ENCODE results near the gene TBC1D1. TPM values are rescaled to one million over a fixed set of nuclear protein-coding genes. Genes with fewer than 3 reads are reported as not detected.

The TBC1D1 gene
- total and polyA plus RNA-seq, 8 donors = 53.3 to 78.9 (median 71.1) TPM

DNA sequence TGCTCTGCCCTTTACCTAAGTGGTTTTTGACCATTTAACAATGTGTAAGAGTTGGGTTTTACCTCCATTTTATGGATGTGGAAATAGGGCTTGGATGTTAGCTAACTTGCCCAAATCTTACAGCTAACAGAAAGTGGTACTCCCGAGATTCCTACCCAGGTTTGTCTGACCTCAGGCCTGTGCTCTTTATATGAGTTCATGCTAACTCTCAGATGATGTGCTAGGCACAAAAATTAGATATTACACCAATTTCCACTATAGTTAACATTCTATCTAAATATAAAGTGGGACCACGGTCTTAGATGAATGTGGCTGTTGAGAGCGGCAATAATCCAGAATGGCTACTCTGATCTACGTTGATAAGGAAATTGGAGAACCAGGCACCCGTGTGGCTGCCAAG, 69.2 kb downstream of the TBC1D1 start, which contains the start of gene PTTG2:
Gene PTTG2 (plus strand): TSS at position 301 of the 400 bp plus-strand sequence. CDS start 37 bp downstream, at position 338.
- Histone ChIP-seq H3K4me1 (peaks cover 0 to 3% of the 10 kb centered on the region in 2 donors), H3K36me3 (no peaks in the 10 kb centered on the region), H3K4me3 (no peak within 1 kb of the TSS), H3K9me3 (no peaks in the 10 kb centered on the region), H3K27ac (no peak within 1 kb of the TSS), H3K27me3 (no peaks in the 10 kb centered on the region)
- TF ChIP-seq, protein P1, sequence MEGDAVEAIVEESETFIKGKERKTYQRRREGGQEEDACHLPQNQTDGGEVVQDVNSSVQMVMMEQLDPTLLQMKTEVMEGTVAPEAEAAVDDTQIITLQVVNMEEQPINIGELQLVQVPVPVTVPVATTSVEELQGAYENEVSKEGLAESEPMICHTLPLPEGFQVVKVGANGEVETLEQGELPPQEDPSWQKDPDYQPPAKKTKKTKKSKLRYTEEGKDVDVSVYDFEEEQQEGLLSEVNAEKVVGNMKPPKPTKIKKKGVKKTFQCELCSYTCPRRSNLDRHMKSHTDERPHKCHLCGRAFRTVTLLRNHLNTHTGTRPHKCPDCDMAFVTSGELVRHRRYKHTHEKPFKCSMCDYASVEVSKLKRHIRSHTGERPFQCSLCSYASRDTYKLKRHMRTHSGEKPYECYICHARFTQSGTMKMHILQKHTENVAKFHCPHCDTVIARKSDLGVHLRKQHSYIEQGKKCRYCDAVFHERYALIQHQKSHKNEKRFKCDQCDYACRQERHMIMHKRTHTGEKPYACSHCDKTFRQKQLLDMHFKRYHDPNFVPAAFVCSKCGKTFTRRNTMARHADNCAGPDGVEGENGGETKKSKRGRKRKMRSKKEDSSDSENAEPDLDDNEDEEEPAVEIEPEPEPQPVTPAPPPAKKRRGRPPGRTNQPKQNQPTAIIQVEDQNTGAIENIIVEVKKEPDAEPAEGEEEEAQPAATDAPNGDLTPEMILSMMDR (IDR thresholded peaks at IDR 0.05) = no peak
- DNase-seq (no peak), ATAC-seq (no peak)
- intact Hi-C loops (cut with DNase I) = no loop called here

DNA sequence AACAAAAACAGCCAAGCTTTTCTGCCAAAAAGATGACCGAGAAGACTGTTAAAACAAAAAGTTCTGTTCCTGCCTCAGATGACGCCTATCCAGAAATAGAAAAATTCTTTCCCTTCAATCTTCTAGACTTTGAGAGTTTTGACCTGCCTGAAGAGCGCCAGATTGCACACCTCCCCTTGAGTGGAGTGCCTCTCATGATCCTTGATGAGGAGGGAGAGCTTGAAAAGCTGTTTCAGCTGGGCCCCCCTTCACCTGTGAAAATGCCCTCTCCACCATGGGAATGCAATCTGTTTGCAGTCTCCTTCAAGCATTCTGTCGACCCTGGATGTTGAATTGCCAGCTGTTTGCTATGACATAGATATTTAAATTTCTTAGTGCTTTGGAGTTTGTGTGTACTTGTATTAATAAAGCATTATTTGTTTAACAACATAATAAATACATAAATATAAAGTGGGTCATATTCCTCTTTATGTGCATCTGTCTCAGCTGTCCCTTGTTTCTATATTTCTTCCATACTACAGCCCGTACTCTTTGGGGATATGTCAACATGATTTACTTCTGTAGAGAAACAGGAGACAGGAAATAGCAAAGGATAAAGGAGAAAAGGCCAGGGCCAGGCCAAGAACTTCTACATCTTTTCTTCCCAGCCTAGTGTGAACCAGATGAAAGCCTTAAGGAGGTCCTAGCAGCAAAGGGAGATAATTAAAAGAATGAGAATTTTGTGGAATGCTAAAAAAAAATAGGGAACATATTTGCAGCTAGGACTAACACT, 70.0 kb downstream of the TBC1D1 start:
- no peaks in the 10 kb centered on the region for H3K36me3 ChIP-seq
- intact Hi-C loops (cut with DNase I) = no loop called here
- TF ChIP-seq, protein P1 (IDR thresholded peaks at IDR 0.05) = no peak
- peak in 2 of 4 donors; percentile 62 to 67 for DNase-seq
- peak; percentile 90 for ATAC-seq
- no peaks in the 10 kb centered on the region for H3K9me3 ChIP-seq
- no peaks in the 10 kb centered on the region for H3K27me3 ChIP-seq
- H3K4me1 ChIP-seq = peaks cover 0 to 3% of the 10 kb centered on the region in 2 donors
- no peak overlapping the region for H3K4me3 ChIP-seq
- no peak overlapping the region for H3K27ac ChIP-seq

GRCh38 chr4:37964734-37965457, 74.0 kb downstream of the TBC1D1 start:
- no peak for ATAC-seq
- no peak for DNase-seq
- Histone ChIP-seq H3K9me3 (no peaks in the 10 kb centered on the region), H3K4me3 (no peak overlapping the region), H3K27ac (no peak overlapping the region), H3K4me1 (peaks cover 3 to 4% of the 10 kb centered on the region in 2 donors), H3K27me3 (no peaks in the 10 kb centered on the region), H3K36me3 (no peaks in the 10 kb centered on the region)
- TF ChIP-seq, protein P1 (IDR thresholded peaks at IDR 0.05) = no peak
- intact Hi-C loops (cut with DNase I) = no loop called here

DNA sequence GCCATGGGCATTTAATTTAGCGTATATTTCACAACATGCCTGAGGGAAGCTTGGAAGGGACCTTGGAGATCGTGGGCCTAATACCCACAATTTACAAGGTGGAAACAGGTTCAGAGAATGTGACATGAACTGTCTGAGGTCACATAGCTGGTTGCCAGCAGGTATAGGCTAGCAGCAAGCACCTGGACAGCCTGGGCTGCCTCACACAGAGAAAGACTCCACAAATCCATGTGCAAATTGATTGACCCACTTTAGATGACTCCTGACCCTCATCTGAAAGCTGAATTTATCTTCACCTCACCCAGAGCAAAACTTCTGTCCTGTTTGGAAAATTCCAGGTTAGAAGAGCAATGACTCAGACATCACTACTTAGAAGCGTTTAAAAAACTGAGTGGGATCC, 75.2 kb downstream of the TBC1D1 start:
- intact Hi-C loops (cut with DNase I) = no loop called here
- Histone ChIP-seq H3K9me3 (no peaks in the 10 kb centered on the region), H3K4me1 (peaks cover 0 to 11% of the 10 kb centered on the region in 2 donors), H3K27ac (no peak overlapping the region), H3K36me3 (no peaks in the 10 kb centered on the region), H3K4me3 (no peak overlapping the region), H3K27me3 (no peaks in the 10 kb centered on the region)
- DNase-seq = no peak
- TF ChIP-seq, protein P1 (IDR thresholded peaks at IDR 0.05) = no peak
- ATAC-seq = no peak

GRCh38 chr4:37967736-37968135, 76.9 kb downstream of the TBC1D1 start:
- TF ChIP-seq, protein P1 (IDR thresholded peaks at IDR 0.05) = no peak
- H3K9me3 ChIP-seq = no peaks in the 10 kb centered on the region
- ATAC-seq (peak; percentile 26), DNase-seq (peak in 1 of 4 donors; percentile 27)
- H3K36me3 ChIP-seq = no peaks in the 10 kb centered on the region
- H3K27me3 ChIP-seq = no peaks in the 10 kb centered on the region
- no peak overlapping the region for H3K4me3 ChIP-seq
- H3K27ac ChIP-seq = no peak overlapping the region
- peaks cover 0 to 11% of the 10 kb centered on the region in 2 donors for H3K4me1 ChIP-seq
- intact Hi-C loops (cut with DNase I) = no loop called here

All from left lung (tissue), 10 donors.